ENCODE data around the gene SH3PXD2A. TPM values are rescaled to one million over a fixed set of nuclear protein-coding genes. Genes with fewer than 3 reads are reported as not detected.

Gene SH3PXD2A
- total and polyA plus RNA-seq, 3 donors from 2014 or later, result 10.8 to 12.1 (median 12.0) TPM

DNA sequence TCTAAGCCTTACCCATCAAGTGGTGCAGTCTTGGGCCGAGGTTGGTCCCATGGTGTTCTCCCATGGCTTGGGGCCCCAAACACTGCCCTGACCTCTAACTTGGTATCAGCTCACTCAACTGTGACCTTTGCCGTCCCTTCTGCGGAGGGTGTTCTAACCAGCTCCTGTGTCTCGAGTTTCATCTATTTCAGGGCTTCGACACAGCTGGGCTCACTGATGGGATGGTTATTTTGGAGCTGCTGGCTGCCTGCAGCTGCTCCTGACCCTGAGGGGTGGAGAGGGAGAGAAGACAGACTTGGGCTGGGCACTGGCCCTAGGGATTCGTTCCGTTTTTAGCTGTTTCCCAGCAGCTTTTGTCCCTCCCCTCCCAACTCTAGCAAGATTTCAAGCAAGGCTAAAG, 274.9 kb downstream of the SH3PXD2A start:
- intact Hi-C loops (cut with DNase I; ENCODE audit: low total_unique reads), result no loop called here
- 61 to 63% methylated on average over 7 of the region's 7 CpGs for WGBS, 2 donors
- H3K27ac ChIP-seq, result no peak overlapping the region

DNA sequence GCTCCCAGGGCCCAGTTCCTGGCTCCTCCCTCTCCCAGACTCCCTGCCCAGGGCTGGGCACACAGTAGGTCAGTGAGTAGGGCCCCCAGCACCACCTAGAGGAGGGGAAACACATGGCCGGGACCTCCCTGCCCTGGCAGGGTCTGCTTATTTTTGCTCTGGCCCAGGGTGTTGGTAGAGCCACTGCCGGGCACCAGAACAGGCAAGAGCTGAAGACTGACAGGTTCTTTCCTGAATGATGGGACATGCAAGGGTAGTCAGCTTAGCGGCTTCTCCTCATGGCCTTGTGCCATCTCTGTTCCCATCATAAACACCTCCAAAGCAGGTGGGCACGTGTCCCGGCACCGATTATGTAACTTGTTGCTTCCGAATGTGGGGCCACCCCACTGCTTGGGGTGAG, 275.4 kb downstream of the SH3PXD2A start:
- Histone ChIP-seq H3K36me3 (ENCODE audit: low read depth, missing control alignments) (no peaks in the 10 kb centered on the region), H3K27me3 (no peaks in the 10 kb centered on the region), H3K9me3 (no peaks in the 10 kb centered on the region), H3K4me3 (no peak overlapping the region), H3K4me1 (no peaks in the 10 kb centered on the region), H3K27ac (no peak overlapping the region)
- 83 to 89% methylated on average over 7 of the region's 7 CpGs for WGBS, 2 donors
- intact Hi-C loops (cut with DNase I; ENCODE audit: low total_unique reads), result no loop called here
- TF ChIP-seq, protein P1, sequence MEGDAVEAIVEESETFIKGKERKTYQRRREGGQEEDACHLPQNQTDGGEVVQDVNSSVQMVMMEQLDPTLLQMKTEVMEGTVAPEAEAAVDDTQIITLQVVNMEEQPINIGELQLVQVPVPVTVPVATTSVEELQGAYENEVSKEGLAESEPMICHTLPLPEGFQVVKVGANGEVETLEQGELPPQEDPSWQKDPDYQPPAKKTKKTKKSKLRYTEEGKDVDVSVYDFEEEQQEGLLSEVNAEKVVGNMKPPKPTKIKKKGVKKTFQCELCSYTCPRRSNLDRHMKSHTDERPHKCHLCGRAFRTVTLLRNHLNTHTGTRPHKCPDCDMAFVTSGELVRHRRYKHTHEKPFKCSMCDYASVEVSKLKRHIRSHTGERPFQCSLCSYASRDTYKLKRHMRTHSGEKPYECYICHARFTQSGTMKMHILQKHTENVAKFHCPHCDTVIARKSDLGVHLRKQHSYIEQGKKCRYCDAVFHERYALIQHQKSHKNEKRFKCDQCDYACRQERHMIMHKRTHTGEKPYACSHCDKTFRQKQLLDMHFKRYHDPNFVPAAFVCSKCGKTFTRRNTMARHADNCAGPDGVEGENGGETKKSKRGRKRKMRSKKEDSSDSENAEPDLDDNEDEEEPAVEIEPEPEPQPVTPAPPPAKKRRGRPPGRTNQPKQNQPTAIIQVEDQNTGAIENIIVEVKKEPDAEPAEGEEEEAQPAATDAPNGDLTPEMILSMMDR (IDR thresholded peaks at IDR 0.05), result no peak
- TF ChIP-seq POLR2A (IDR thresholded peaks at IDR 0.05), result no peak
- no peak for DNase-seq

More for the DNA sequence above, 274.9 kb downstream of the SH3PXD2A start:
- Histone ChIP-seq H3K4me3 (no peak overlapping the region), H3K27me3 (no peaks in the 10 kb centered on the region), H3K4me1 (no peaks in the 10 kb centered on the region), H3K9me3 (no peaks in the 10 kb centered on the region), H3K36me3 (ENCODE audit: low read depth, missing control alignments) (no peaks in the 10 kb centered on the region)
- DNase-seq, result peak; percentile 34
- TF ChIP-seq, protein P1 (IDR thresholded peaks at IDR 0.05), result no peak
- TF ChIP-seq POLR2A (IDR thresholded peaks at IDR 0.05), result no peak

DNA sequence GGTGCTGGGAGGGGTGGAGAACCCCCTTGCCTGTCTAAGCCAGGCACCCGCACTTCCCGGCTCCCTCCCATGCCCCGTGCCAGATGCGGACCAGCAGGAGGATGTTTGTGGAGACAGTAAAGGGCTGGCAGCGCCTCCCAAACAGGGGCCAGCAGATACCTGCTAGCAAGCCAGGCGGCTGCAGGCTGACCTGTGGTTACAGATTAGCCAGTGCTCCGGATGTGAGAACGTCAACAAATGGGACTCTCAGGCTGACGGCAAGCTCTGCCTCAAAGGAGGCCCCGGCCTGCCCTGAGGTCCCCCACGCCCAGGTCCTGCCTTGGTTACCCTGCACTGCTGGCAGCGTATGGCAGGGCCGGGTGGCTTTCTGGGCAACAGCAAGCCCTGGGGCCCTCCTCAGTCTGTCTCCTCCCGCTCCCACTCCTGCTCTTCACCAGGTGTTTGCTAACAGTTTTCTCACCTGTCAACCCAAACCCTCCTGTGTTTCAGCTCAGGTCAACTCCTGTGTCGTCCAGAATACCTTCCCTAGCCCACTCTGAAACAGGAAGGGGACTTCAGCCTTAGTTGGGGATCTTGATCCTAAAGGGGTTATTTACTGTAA, 276.5 kb downstream of the SH3PXD2A start:
- Histone ChIP-seq H3K4me3 (no peak overlapping the region), H3K4me1 (no peaks in the 10 kb centered on the region), H3K27ac (no peak overlapping the region), H3K27me3 (no peaks in the 10 kb centered on the region), H3K9me3 (no peaks in the 10 kb centered on the region), H3K36me3 (ENCODE audit: low read depth, missing control alignments) (no peaks in the 10 kb centered on the region)
- 86% methylated on average over 13 to 15 of the region's 15 CpGs for WGBS, 2 donors
- no peak for DNase-seq
- TF ChIP-seq POLR2A (IDR thresholded peaks at IDR 0.05), result no peak
- TF ChIP-seq, protein P1 (IDR thresholded peaks at IDR 0.05), result no peak
- intact Hi-C loops (cut with DNase I; ENCODE audit: low total_unique reads), result no loop called here

DNA sequence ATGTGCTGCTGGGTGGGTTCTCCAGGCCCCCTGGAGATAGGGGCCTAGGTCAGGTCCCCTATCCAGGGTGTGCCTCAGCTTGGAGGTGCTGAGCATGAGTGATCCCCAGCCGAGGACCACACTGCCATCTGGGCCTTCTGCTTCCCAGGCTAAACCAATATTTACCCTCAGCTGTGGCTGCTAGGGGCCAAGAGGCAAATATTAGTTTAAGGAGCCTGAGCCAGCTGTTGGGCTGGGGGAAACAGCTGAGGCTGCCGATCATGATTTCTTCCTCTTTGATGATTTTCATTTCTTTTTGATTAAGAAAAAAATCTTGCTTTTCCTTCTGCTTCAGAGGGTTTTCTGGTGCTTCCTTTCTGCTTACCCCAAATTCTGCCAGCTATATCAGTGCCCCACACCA, 278.5 kb downstream of the SH3PXD2A start:
- H3K36me3 ChIP-seq (ENCODE audit: low read depth, missing control alignments), result no peaks in the 10 kb centered on the region
- H3K9me3 ChIP-seq, result no peaks in the 10 kb centered on the region
- H3K4me1 ChIP-seq, result no peaks in the 10 kb centered on the region
- intact Hi-C loops (cut with DNase I; ENCODE audit: low total_unique reads), result no loop called here
- no peak overlapping the region for H3K4me3 ChIP-seq
- TF ChIP-seq, protein P1 (IDR thresholded peaks at IDR 0.05), result no peak
- TF ChIP-seq POLR2A (IDR thresholded peaks at IDR 0.05), result no peak
- H3K27me3 ChIP-seq, result no peaks in the 10 kb centered on the region
- H3K27ac ChIP-seq, result no peak overlapping the region
- DNase-seq, result no peak
- 73 to 87% methylated on average over 2 of the region's 2 CpGs for WGBS, 2 donors

DNA sequence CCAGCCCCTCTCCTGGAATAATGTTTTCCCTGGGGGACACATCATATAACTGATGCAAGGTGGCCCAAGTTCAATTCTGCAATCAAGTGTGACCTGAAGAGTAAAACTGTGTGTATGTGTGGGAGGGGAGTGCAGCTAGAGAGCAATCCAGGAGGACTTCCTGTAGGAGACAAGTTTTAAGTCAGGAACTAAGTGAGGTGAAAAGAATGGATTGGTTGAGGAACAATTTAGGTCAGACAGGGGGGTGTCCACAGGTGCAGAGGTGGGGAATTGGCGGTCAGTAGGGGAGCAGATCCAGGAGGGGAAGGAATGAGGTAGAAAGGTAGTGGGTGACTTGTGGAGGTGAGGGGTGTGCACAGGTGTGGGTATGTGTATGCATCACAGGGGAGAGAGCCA, 279.3 kb downstream of the SH3PXD2A start:
- WGBS, 2 donors, result 100% methylated on average over 1 of the region's 1 CpG
- DNase-seq, result no peak
- intact Hi-C loops (cut with DNase I; ENCODE audit: low total_unique reads), result no loop called here
- H3K4me3 ChIP-seq, result no peak overlapping the region
- H3K9me3 ChIP-seq, result no peaks in the 10 kb centered on the region
- H3K4me1 ChIP-seq, result no peaks in the 10 kb centered on the region
- TF ChIP-seq POLR2A (IDR thresholded peaks at IDR 0.05), result no peak
- no peak overlapping the region for H3K27ac ChIP-seq
- H3K36me3 ChIP-seq (ENCODE audit: low read depth, missing control alignments), result no peaks in the 10 kb centered on the region
- H3K27me3 ChIP-seq, result no peaks in the 10 kb centered on the region
